ENCODE results near the gene MRPL38. TPM values are rescaled to one million over a fixed set of nuclear protein-coding genes. Genes with fewer than 3 reads are reported as not detected.

Gene MRPL38
- polyA plus RNA-seq, 3 donors, result 27.8 to 44.1 (median 36.0) TPM

GRCh38 chr17:75893305-75894048 lies 11.2 kb downstream of the MRPL38 start:
- Histone ChIP-seq H3K36me3 (replicated peaks in 1 of 2; ENCODE audit: control insufficient read depth in 1 of 2, insufficient read depth in 2 of 2, low read length in 2 of 2) (peaks cover 19 to 39% of the 10 kb centered on the region in 2 donors), H3K4me1 (ENCODE audit: control insufficient read depth in 1 of 2, insufficient read depth in 2 of 2, low read length in 2 of 2) (peaks cover 18 to 23% of the 10 kb centered on the region in 2 donors), H3K9ac (ENCODE audit: insufficient read depth, low read length, poor library complexity, severe bottlenecking) (no peak overlapping the region)

GRCh38 chr17:75892556-75893224 lies 12.0 kb downstream of the MRPL38 start:
- Mint-ChIP-seq H3K36me3 (peaks cover 16 to 35% of the 10 kb centered on the region in 2 donors), H3K4me3 (no peak overlapping the region), H3K4me1 (peaks cover 22% of the 10 kb centered on the region), H3K27me3 (ENCODE audit: low read depth in 3 of 3) (peaks cover 0 to 3% (median 2%) of the 10 kb centered on the region in 3 donors), H3K9me3 (peaks cover 0 to 2% (median 0%) of the 10 kb centered on the region in 7 donors), H3K27ac (no peak overlapping the region)
- 93% methylated on average over 13 of the region's 16 CpGs for WGBS (ENCODE audit: insufficient coverage)
- Histone ChIP-seq H3K4me1 (ENCODE audit: control insufficient read depth in 1 of 2, insufficient read depth in 2 of 2, low read length in 2 of 2) (peaks cover 18 to 23% of the 10 kb centered on the region in 2 donors), H3K4me2 (replicated peaks; ENCODE audit: extremely low read depth, low read length, poor library complexity, severe bottlenecking) (no peak overlapping the region), H3K9me3 (replicated peaks in 1 of 2; ENCODE audit: control insufficient read depth in 1 of 2, insufficient read depth in 1 of 2, low read length in 2 of 2) (no peaks in the 10 kb centered on the region), H3K79me2 (ENCODE audit: insufficient read depth, low read length) (peaks cover 17% of the 10 kb centered on the region), H3K9ac (ENCODE audit: insufficient read depth, low read length, poor library complexity, severe bottlenecking) (no peak overlapping the region), H2AFZ (ENCODE audit: insufficient read depth, low read depth, low read length, poor library complexity, severe bottlenecking) (no peak overlapping the region), H3K27me3 (ENCODE audit: control insufficient read depth in 2 of 2, insufficient read depth in 2 of 2, low read length in 2 of 2) (no peaks in the 10 kb centered on the region), H3K36me3 (replicated peaks in 1 of 2; ENCODE audit: control insufficient read depth in 1 of 2, insufficient read depth in 2 of 2, low read length in 2 of 2) (peaks cover 15 to 34% of the 10 kb centered on the region in 2 donors), H4K20me1 (ENCODE audit: insufficient read depth, low read length) (peaks cover 23% of the 10 kb centered on the region), H3K4me3 (replicated peaks in 1 of 3; ENCODE audit: low read depth in 2 of 3, low read length in 3 of 3) (no peak overlapping the region), H3K27ac (ENCODE audit: low read depth in 1 of 2, low read length in 2 of 2) (no peak overlapping the region)
- intact Hi-C loops (cut with micrococcal nuclease), result no loop called here
- TF ChIP-seq, protein P1, sequence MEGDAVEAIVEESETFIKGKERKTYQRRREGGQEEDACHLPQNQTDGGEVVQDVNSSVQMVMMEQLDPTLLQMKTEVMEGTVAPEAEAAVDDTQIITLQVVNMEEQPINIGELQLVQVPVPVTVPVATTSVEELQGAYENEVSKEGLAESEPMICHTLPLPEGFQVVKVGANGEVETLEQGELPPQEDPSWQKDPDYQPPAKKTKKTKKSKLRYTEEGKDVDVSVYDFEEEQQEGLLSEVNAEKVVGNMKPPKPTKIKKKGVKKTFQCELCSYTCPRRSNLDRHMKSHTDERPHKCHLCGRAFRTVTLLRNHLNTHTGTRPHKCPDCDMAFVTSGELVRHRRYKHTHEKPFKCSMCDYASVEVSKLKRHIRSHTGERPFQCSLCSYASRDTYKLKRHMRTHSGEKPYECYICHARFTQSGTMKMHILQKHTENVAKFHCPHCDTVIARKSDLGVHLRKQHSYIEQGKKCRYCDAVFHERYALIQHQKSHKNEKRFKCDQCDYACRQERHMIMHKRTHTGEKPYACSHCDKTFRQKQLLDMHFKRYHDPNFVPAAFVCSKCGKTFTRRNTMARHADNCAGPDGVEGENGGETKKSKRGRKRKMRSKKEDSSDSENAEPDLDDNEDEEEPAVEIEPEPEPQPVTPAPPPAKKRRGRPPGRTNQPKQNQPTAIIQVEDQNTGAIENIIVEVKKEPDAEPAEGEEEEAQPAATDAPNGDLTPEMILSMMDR (IDR thresholded peaks at IDR 0.05), result no peak
- no peak for DNase-seq

More at GRCh38 chr17:75893305-75894048, 11.2 kb downstream of the MRPL38 start:
- peaks cover 20 to 43% of the 10 kb centered on the region in 2 donors for H3K36me3 Mint-ChIP-seq
- intact Hi-C loops (cut with micrococcal nuclease), result no loop called here
- H3K9me3 ChIP-seq (replicated peaks in 1 of 2; ENCODE audit: control insufficient read depth in 1 of 2, insufficient read depth in 1 of 2, low read length in 2 of 2), result no peaks in the 10 kb centered on the region
- H2AFZ ChIP-seq (ENCODE audit: insufficient read depth, low read depth, low read length, poor library complexity, severe bottlenecking), result no peak overlapping the region
- peaks cover 0 to 2% (median 0%) of the 10 kb centered on the region in 7 donors for H3K9me3 Mint-ChIP-seq
- TF ChIP-seq, protein P1 (IDR thresholded peaks at IDR 0.05), result no peak
- peak overlapping the region in 1 of 7 donors; percentile 6 for H3K27ac Mint-ChIP-seq
- H3K4me2 ChIP-seq (replicated peaks; ENCODE audit: extremely low read depth, low read length, poor library complexity, severe bottlenecking), result no peak overlapping the region
- H4K20me1 ChIP-seq (ENCODE audit: insufficient read depth, low read length), result peaks cover 23% of the 10 kb centered on the region
- no peaks in the 10 kb centered on the region for H3K27me3 ChIP-seq (ENCODE audit: control insufficient read depth in 2 of 2, insufficient read depth in 2 of 2, low read length in 2 of 2)
- DNase-seq, result no peak
- peaks cover 17% of the 10 kb centered on the region for H3K79me2 ChIP-seq (ENCODE audit: insufficient read depth, low read length)
- peaks cover 22% of the 10 kb centered on the region for H3K4me1 Mint-ChIP-seq
- H3K27me3 Mint-ChIP-seq (ENCODE audit: low read depth in 3 of 3), result peaks cover 0 to 3% (median 2%) of the 10 kb centered on the region in 3 donors
- no peak overlapping the region for H3K4me3 Mint-ChIP-seq
- no peak overlapping the region for H3K27ac ChIP-seq (ENCODE audit: low read depth in 1 of 2, low read length in 2 of 2)
- WGBS (ENCODE audit: insufficient coverage), result 97% methylated on average over 16 of the region's 18 CpGs
- H3K4me3 ChIP-seq (replicated peaks in 1 of 3; ENCODE audit: low read depth in 2 of 3, low read length in 3 of 3), result no peak overlapping the region
